GM10266 (cell line): ENCODE data around the gene ITPR2.
A peak's percentile ranks its signal among the peaks of the same experiment; 100 is the strongest.
"Not testable (repeated sequence)": the region's sequence is repeated elsewhere in the genome, so short reads cannot be mapped to it uniquely, and the experiment has no call there.

Experiments used
- DNase-seq: peaks from one replicate; pipeline ENCODE4 v3.0.0; 2012; ENCODE audit errors: extremely low spot score
- CTCF ChIP-seq: IDR thresholded peaks from 2 replicates; pipeline ENCODE4 v1.5.1; 2012; ENCODE audit warnings: mild to moderate bottlenecking, low read depth; ENCODE audit not compliant: control insufficient read depth, insufficient read depth; ENCODE audit errors: missing control alignments

The ITPR2 gene

GRCh38 chr12:26519462-26519861, 313.5 kb downstream of the ITPR2 start:
- no peak for DNase-seq
- no peak for TF ChIP-seq CTCF

- not testable (repeated sequence) for DNase-seq
Observed at GRCh38 chr12:26517320-26517719, 315.7 kb downstream of the ITPR2 start.

- TF ChIP-seq CTCF = no peak
- peak; percentile 5 for DNase-seq
Observed at GRCh38 chr12:26514364-26514763, 318.6 kb downstream of the ITPR2 start.

GRCh38 chr12:26513363-26514043, 319.5 kb downstream of the ITPR2 start:
- DNase-seq = no peak
- no peak for TF ChIP-seq CTCF

- no peak for TF ChIP-seq CTCF
- DNase-seq = no peak
Observed at GRCh38 chr12:26512213-26512612, 320.8 kb downstream of the ITPR2 start.

- no peak for DNase-seq
Observed at GRCh38 chr12:26510354-26510674, 322.7 kb downstream of the ITPR2 start.

GRCh38 chr12:26507613-26508012, 325.4 kb downstream of the ITPR2 start:
- no peak for TF ChIP-seq CTCF
- no peak for DNase-seq

More at GRCh38 chr12:26510354-26510674, 322.7 kb downstream of the ITPR2 start:
- TF ChIP-seq CTCF = no peak
